ENCODE measurements around the gene USP49. TPM values are rescaled to one million over a fixed set of nuclear protein-coding genes. Genes with fewer than 3 reads are reported as not detected.

The USP49 gene
- total RNA-seq, 2 experiments from 2014 or later = 6.2 to 7.8 TPM

DNA sequence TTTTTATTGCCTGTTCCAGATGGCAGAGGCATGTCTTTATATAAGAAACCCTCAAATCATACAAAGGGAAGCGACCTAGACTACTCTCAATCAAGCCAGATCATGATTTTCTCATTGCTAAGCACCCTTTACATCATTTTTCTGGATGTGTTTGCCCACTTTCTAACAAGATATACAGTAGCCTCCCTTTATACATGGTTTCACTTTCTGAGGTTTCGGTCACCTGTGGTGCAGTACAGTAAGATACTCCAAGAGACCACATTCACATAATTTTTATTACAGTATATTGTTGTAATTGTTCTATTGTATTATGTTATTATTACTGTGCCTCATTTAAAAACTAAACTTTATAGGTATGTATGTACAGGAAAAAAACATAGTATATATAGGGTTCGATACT is 84.1 kb downstream of the USP49 start:
- DNase-seq (no peak), ATAC-seq (no peak)
- ChIA-PET POLR2A (no interaction called here), CTCF (no interaction called here)
- no peaks in the 10 kb centered on the region for H3K36me3 Mint-ChIP-seq (ENCODE audit: low read depth)
- H3K4me3 Mint-ChIP-seq = no peak overlapping the region
- H3K4me1 Mint-ChIP-seq (ENCODE audit: low read depth) = no peaks in the 10 kb centered on the region
- peaks cover 3% of the 10 kb centered on the region for H3K27me3 Mint-ChIP-seq (ENCODE audit: low read depth)
- no peaks in the 10 kb centered on the region for H3K9me3 Mint-ChIP-seq (ENCODE audit: insufficient read depth)
- H3K27ac Mint-ChIP-seq = no peak overlapping the region

DNA sequence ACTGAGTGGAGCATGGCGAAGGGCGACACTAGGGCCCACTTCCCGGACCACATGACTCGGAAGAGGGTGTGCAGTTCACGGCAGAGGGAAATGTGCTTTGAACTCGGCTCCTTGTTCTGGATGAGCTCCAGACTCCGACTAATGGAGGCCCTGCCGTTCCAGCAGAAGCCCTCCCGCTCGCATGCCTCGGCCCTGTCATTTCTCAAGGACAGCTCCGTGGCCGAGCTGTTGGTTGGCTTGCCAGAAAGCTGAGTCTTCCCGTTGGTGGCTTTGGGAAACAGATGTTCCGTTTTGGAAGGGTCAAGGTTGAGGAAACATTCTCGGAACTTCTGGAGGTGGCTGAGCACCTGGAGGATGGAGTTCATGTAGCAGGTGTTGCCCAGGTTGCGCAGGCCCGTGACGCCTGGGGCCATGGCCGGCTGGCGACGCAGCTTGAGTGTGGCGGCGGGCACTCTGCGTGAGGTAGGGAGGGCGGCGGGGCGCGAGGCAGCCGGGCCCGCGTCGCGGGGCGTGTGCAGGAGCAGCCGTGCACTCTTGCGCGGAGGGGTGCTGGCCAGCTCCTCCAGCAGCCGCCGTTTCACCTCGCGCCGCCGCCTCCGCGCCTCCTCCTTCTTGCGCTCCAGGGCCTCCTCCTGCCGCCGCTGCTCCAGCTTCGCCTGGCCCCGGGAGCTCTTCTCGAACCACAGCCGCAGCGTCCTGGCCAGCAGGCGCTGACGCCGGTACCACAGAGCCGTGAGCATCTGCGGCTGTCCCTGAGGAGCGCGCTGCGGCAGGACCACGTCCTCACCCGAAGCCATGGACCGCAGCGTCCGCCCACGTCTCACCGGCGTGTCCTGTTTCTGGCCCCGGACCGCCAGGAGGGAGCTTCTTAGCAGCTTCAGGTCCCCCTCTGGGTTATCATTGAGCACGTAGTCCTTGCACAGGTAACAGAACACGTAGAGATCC is 89.1 kb downstream of the USP49 start:
- DNase-seq (no peak), ATAC-seq (no peak)
- Mint-ChIP-seq H3K27me3 (ENCODE audit: low read depth) (no peaks in the 10 kb centered on the region), H3K36me3 (ENCODE audit: low read depth) (no peaks in the 10 kb centered on the region), H3K4me1 (ENCODE audit: low read depth) (no peaks in the 10 kb centered on the region), H3K9me3 (ENCODE audit: insufficient read depth) (no peaks in the 10 kb centered on the region), H3K27ac (no peak overlapping the region), H3K4me3 (no peak overlapping the region)
- POLR2A ChIA-PET = interaction anchor here (0.6 kb wide), 1 partner anchor 12 kb away, joined by 3 read pairs; no protein-coding TSS in a partner anchor
- CTCF ChIA-PET = interaction anchor here (1.4 kb wide), 1 partner anchor 19 kb away, joined by 5 read pairs; the partner anchor contains the start of gene TOMM6

DNA sequence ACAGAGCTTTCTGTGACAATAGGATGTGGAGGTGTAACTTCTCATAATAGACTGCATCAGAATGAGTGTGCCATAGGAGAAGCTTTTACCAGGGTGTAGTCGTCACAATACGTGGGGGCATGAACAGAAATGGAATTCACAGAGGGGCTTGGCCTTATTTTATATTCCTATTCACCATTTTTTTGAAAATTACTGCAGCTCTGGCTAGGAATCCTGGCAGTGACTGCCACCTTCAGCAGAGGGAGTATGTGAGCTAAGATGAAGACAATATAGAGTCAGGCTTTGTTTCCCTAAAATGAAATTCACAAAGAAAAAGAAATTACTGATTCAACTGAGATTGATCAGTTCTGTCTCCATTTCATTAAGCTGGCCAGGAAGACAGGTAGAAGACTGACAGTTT is 93.8 kb downstream of the USP49 start:
- Mint-ChIP-seq H3K27me3 (ENCODE audit: low read depth) (no peaks in the 10 kb centered on the region), H3K9me3 (ENCODE audit: insufficient read depth) (no peaks in the 10 kb centered on the region), H3K4me1 (ENCODE audit: low read depth) (peaks cover 2% of the 10 kb centered on the region), H3K36me3 (ENCODE audit: low read depth) (peaks cover 3% of the 10 kb centered on the region), H3K4me3 (no peak overlapping the region), H3K27ac (no peak overlapping the region)
- ATAC-seq (no peak), DNase-seq (no peak)
- POLR2A ChIA-PET = interaction anchor here (0.6 to 0.7 kb wide), 3 partner anchors 43 to 1968 kb away, joined by 3 to 5 read pairs (median 4); no protein-coding TSS in a partner anchor
- CTCF ChIA-PET = interaction anchor here (0.8 to 3.3 kb wide), 12 partner anchors 8 to 365 kb away, joined by 3 to 39 read pairs (median 4); partner anchors contain the start of genes BYSL, MED20 and TOMM6

DNA sequence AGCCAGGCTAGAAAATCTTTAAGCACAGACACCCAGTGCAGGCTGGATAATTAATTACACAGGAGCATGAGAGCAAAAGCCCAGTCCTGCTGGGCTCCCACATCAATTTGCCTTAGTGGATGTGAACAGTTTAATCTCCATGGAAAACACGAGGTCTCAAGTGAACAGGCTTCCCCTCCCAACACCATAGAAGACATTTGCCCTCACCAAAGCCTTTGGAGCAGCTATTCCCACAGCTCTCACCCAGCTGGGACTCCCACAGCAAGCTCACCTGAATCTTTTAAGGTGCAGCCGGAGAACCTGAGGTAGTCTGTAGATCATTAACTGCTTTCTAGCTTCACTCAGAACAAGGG is 95.6 kb downstream of the USP49 start:
- ATAC-seq (no peak), DNase-seq (no peak)
- Mint-ChIP-seq H3K4me3 (no peak overlapping the region), H3K27ac (no peak overlapping the region), H3K9me3 (ENCODE audit: insufficient read depth) (no peaks in the 10 kb centered on the region), H3K36me3 (ENCODE audit: low read depth) (peaks cover 5% of the 10 kb centered on the region), H3K27me3 (ENCODE audit: low read depth) (no peaks in the 10 kb centered on the region), H3K4me1 (ENCODE audit: low read depth) (peaks cover 2% of the 10 kb centered on the region)
- ChIA-PET CTCF (interaction anchor here (1.1 to 3.3 kb wide), 4 partner anchors 12 to 245 kb away, joined by 3 to 39 read pairs (median 10); partner anchors contain the start of genes BYSL, MED20 and TOMM6), POLR2A (no interaction called here)

DNA sequence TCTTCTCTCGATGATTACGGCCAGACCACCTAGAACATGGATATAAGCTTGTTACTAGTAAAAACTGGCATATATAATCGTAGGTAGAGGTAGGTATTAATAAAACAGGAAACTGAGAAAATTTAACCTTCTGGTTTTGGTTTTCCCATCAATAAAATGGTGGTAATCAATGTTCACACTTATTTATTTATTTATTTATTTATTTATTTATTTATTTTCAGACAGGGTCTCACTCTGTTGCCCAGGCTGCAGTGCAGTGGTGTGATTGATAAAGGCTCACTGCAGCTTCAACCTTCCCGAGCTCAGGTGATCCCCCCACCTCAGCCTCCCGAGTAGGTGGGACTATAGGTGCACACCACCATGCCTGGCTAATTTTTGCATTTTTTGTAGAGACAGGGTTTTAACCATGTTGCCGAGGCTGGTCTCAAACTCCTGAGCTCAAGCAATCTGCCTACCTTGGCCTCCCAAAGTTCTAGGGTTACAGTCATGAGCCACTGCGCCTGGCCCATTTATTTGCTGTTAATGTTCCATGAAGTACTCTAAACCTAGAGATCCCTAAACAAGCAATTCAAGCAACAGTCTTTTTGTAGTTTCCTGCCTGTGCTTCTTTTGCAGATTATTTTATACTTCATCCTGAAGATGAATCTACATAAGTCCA is 96.1 kb downstream of the USP49 start:
- ATAC-seq (no peak), DNase-seq (no peak)
- Mint-ChIP-seq H3K27me3 (ENCODE audit: low read depth) (no peaks in the 10 kb centered on the region), H3K9me3 (ENCODE audit: insufficient read depth) (no peaks in the 10 kb centered on the region), H3K36me3 (ENCODE audit: low read depth) (peaks cover 5% of the 10 kb centered on the region), H3K4me3 (no peak overlapping the region), H3K4me1 (ENCODE audit: low read depth) (peaks cover 2% of the 10 kb centered on the region), H3K27ac (no peak overlapping the region)
- POLR2A ChIA-PET = no interaction called here
- CTCF ChIA-PET = interaction anchor here (3.3 kb wide), 1 partner anchor 246 kb away, joined by 39 read pairs; no protein-coding TSS in a partner anchor

DNA sequence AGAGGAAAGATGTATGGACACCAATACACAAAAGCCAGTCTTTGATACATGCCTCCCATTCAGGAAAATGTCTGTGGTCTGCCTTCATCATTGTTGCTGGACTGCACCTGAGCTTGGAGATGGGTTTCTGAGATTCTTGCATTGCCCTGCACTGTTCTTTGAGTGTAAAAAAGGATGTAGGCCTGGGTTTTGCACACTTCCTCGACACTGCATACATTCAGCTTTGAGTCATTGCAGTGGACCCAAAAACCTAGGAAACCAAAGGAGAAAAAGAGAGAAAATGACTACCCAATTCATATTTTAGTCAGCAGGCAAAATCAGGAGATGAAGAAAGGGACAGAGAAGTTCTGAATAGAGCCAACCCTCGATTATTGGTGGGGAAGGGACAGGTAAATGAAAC is 98.7 kb downstream of the USP49 start:
- H3K4me1 Mint-ChIP-seq (ENCODE audit: low read depth) = peaks cover 2% of the 10 kb centered on the region
- no peaks in the 10 kb centered on the region for H3K9me3 Mint-ChIP-seq (ENCODE audit: insufficient read depth)
- peaks cover 16% of the 10 kb centered on the region for H3K36me3 Mint-ChIP-seq (ENCODE audit: low read depth)
- DNase-seq (no peak), ATAC-seq (no peak)
- H3K27me3 Mint-ChIP-seq (ENCODE audit: low read depth) = no peaks in the 10 kb centered on the region
- no peak overlapping the region for H3K27ac Mint-ChIP-seq
- CTCF ChIA-PET = interaction anchor here (1.9 to 2.2 kb wide), 2 partner anchors 9 to 248 kb away, joined by 5 to 12 read pairs; partner anchors contain the start of gene TOMM6
- POLR2A ChIA-PET = no interaction called here
- no peak overlapping the region for H3K4me3 Mint-ChIP-seq

DNA sequence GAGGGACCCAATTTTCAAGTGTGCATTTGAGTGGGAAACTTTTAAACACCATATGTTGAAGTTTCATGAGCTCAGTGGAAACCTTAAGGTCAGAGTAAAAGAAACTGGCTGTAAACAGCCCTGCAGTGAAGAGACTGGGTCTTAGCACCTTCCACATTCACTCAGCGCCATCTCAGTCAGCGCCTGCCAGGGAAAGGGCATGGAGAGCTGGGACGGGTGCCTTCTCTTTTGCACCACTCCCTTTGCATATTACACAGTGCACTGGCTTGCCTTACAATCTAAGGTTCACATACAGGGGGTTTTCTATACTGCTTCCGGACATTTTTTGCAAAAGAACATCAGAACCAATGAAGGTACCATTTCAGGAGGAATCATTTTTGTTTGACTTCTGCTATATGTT is 103.2 kb downstream of the USP49 start:
- Mint-ChIP-seq H3K4me3 (no peak overlapping the region), H3K36me3 (ENCODE audit: low read depth) (peaks cover 37% of the 10 kb centered on the region)
- CTCF ChIA-PET = interaction anchor here (1.3 to 14.3 kb wide), 2 partner anchors 58 to 255 kb away, joined by 3 to 286 read pairs; partner anchors contain the start of gene TAF8

DNA sequence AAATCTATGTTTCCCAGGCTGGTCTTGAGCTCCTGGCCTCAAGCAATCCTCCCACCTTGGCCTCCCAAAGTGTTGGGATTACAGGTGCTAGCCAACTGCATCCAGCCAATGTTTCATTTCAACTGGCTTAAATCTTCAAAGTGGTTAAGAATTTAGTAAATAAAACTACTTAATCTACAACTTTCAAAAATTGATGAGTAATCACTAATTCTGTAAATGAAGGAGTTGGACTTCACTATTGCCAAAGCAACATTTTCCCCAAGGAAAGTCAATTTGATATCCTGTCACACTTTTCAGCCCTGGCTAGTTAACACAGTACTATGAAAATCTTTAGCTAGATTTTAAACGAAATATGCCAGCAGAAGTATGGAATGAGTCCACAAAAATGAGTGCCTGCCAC is 103.9 kb downstream of the USP49 start:
- CTCF ChIA-PET = interaction anchor here (1.1 to 14.3 kb wide), 3 partner anchors 57 to 313 kb away, joined by 3 to 286 read pairs (median 3); partner anchors contain the start of gene TAF8
- H3K27ac Mint-ChIP-seq = no peak overlapping the region
- H3K4me1 Mint-ChIP-seq (ENCODE audit: low read depth) = peaks cover 17% of the 10 kb centered on the region
- H3K9me3 Mint-ChIP-seq (ENCODE audit: insufficient read depth) = no peaks in the 10 kb centered on the region
- H3K36me3 Mint-ChIP-seq (ENCODE audit: low read depth) = peaks cover 37% of the 10 kb centered on the region
- no peaks in the 10 kb centered on the region for H3K27me3 Mint-ChIP-seq (ENCODE audit: low read depth)
- ATAC-seq (no peak), DNase-seq (no peak)
- POLR2A ChIA-PET = no interaction called here
- H3K4me3 Mint-ChIP-seq = no peak overlapping the region

More for the DNA sequence above, 103.2 kb downstream of the USP49 start:
- Mint-ChIP-seq H3K9me3 (ENCODE audit: insufficient read depth) (no peaks in the 10 kb centered on the region), H3K27ac (peak overlapping the region; percentile 57), H3K4me1 (ENCODE audit: low read depth) (peaks cover 19% of the 10 kb centered on the region), H3K27me3 (ENCODE audit: low read depth) (no peaks in the 10 kb centered on the region)
- POLR2A ChIA-PET = no interaction called here
- DNase-seq = no peak
- no peak for ATAC-seq

DNA sequence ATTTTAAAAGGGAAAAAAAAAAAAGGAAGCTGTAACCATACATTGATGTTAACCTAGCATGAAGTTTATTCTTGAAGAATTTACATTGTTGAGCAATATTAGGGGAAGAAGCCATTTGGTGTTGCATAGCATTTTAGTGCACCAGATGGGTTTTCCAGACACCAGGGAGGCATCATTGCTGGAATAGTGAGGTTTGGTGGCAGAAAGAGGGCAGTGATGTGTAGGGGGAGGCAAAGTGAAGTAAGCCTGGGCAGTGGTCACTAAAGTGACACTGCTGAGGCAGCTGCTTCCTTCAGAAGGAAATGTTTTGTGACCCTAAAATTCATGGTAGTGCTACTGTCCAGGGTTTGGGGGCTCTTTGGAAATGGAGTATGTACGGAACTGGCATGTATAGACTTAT is 105.1 kb downstream of the USP49 start:
- CTCF ChIA-PET = interaction anchor here (0.7 to 14.3 kb wide), 2 partner anchors 199 to 257 kb away, joined by 3 to 286 read pairs; partner anchors contain the start of gene TAF8
- no peaks in the 10 kb centered on the region for H3K27me3 Mint-ChIP-seq (ENCODE audit: low read depth)
- peaks cover 35% of the 10 kb centered on the region for H3K36me3 Mint-ChIP-seq (ENCODE audit: low read depth)
- H3K4me1 Mint-ChIP-seq (ENCODE audit: low read depth) = peaks cover 22% of the 10 kb centered on the region
- ATAC-seq (no peak), DNase-seq (no peak)
- POLR2A ChIA-PET = no interaction called here
- no peak overlapping the region for H3K27ac Mint-ChIP-seq
- no peak overlapping the region for H3K4me3 Mint-ChIP-seq
- no peaks in the 10 kb centered on the region for H3K9me3 Mint-ChIP-seq (ENCODE audit: insufficient read depth)

DNA sequence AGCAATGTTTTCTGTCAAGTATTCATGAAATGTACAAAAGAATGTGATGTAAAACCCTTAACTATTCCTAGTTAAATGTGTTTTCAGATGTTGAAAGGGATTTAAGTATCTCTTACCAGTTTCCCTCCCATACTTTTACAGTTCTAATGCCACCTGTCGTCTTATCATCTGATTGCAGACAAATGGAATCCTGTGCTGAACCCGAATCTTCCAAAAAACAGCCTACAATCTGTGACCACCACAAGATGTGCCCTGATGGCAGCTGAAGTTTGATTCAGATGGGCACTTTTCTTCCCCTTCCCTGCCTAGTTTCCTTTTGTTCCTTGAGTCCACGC is 105.8 kb downstream of the USP49 start:
- DNase-seq (no peak), ATAC-seq (no peak)
- ChIA-PET CTCF (interaction anchor here (14.3 kb wide), 1 partner anchor 257 kb away, joined by 286 read pairs; the partner anchor contains the start of gene TAF8), POLR2A (no interaction called here)
- Mint-ChIP-seq H3K36me3 (ENCODE audit: low read depth) (peaks cover 34% of the 10 kb centered on the region), H3K27me3 (ENCODE audit: low read depth) (no peaks in the 10 kb centered on the region), H3K4me3 (peak overlapping the region; percentile 93), H3K9me3 (ENCODE audit: insufficient read depth) (no peaks in the 10 kb centered on the region), H3K4me1 (ENCODE audit: low read depth) (peaks cover 22% of the 10 kb centered on the region), H3K27ac (no peak overlapping the region)

DNA sequence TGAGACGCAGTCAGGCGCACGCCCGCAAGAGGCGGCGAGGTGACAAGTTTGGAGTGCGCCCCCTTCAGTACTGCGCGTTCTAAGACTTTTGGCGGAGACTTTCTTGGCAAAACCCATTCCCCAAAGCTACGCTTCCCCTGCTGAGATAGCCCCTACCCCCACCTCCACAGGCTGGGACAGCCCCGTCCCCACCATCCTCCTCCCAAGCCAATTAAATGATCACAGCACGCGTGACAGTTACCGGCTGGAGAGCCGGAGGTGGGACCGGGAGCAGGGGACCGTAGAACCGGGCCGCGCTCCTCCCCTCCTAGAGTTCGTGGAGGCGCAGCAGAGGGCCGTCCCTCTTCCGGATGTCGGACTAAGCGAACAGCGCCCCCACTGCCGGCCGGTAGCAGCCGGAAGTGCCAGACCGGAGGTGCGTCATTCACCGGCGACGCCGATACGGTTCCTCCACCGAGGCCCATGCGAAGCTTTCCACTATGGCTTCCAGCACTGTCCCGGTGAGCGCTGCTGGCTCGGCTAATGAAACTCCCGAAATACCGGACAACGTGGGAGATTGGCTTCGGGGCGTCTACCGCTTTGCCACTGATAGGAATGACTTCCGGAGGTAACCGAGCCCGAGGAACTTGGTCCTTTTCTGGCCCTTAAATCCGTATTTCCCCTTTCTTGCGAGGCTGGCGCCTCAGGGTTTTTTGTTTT is 107.8 kb downstream of the USP49 start, which contains the start of gene TOMM6:
Gene TOMM6 (plus strand): TSS at position 476 of the 699 bp plus-strand sequence. CDS start 4 bp downstream, at position 480.
- Mint-ChIP-seq H3K4me3 (peak within 1 kb of the TSS; percentile 93), H3K27ac (peak within 1 kb of the TSS; percentile 98), H3K4me1 (ENCODE audit: low read depth) (peaks cover 22% of the 10 kb centered on the region), H3K27me3 (ENCODE audit: low read depth) (peaks cover 8% of the 10 kb centered on the region), H3K36me3 (ENCODE audit: low read depth) (peaks cover 32% of the 10 kb centered on the region), H3K9me3 (ENCODE audit: insufficient read depth) (no peaks in the 10 kb centered on the region)
- ATAC-seq = peak; percentile 86
- ChIA-PET POLR2A (interaction anchor here (0.7 to 3.5 kb wide), 14 partner anchors 9 to 263 kb away, joined by 3 to 33 read pairs (median 6); partner anchors contain the start of genes BYSL, MED20, TAF8 and USP49), CTCF (interaction anchor here (0.6 to 14.3 kb wide), 48 partner anchors 9 to 777 kb away, joined by 3 to 286 read pairs (median 4); partner anchors contain the start of genes BYSL, CCND3, MED20 and MRPS10)
- DNase-seq = peak; percentile 97
